HG03354 (cell line): ENCODE data around the gene SEH1L.
"Not testable (repeated sequence)": the region's sequence is repeated elsewhere in the genome, so short reads cannot be mapped to it uniquely, and the experiment has no call there.

ENCODE experiments used
- ATAC-seq: cut with Tn5 transposase; IDR thresholded peaks from one replicate; pipeline ENCODE4 v1.9.1; 2021; ENCODE audit warnings: mild to moderate bottlenecking; ENCODE audit not compliant: unreplicated experiment, poor library complexity, severe bottlenecking

SEH1L gene

DNA sequence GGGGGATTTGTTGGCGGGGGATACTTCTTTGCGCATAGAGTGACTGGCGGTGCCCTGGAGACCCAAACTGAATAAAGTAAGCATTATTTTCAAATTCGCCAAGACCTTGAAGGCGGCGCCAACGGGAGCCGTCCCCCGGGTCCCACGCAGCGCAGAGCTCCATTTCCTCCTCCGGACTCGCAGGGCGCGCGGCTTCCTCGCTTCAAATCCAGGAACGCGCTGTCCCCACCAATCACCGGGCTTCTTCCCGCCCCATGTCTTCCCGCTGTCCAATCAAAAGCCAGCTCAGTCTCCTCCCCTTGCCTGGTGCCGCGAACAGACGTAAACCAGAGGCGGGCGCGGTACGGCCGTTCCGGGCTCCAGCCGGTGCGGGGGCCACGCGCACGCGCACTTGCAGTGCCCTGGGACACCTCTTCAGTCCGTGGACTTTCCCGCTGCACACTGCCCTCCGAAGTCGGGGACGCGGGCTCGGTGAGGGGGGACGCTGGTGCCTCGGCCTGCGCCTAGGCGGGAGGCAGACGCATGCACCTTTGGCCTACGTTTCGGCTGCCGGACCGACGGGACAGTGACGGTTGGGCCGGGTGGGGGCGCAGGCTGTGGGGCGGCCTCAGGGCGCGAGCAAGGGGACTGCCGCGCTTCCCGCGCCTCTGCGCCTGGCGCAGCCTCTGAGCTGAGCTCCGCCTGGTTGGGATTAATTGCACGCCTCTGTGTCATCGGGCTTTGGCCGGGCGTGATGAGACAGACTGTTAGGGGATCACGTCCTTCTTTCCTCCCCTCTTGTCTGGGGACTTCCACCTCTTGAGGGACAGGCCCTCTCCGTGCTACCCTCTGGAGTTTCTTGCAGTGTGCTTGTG, 43.4 kb downstream of the SEH1L start, which contains the start of gene CEP192:
TSS of gene CEP192 (plus strand) at position 396 of the 854 bp plus-strand sequence. CDS start 8,063 bp downstream, outside the sequence.
- peak; percentile 87 for ATAC-seq

DNA sequence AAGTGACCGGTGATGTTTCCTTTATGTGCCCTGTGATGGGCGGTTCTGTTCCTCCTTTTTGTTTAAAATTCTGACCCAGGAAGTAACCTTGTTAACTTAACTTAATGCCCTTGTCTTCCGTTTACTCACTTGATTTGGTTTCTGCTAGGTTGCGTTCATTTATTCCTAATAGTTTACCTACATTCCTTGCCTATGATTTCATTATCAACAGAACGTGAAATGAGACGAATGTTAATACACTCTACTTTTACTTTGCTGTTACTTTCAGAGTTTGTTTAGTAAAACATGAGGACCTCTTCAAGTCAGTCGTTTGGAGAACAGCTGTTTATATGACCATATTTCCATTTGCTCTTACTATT, 44.0 kb downstream of the SEH1L start:
- no peak for ATAC-seq

DNA sequence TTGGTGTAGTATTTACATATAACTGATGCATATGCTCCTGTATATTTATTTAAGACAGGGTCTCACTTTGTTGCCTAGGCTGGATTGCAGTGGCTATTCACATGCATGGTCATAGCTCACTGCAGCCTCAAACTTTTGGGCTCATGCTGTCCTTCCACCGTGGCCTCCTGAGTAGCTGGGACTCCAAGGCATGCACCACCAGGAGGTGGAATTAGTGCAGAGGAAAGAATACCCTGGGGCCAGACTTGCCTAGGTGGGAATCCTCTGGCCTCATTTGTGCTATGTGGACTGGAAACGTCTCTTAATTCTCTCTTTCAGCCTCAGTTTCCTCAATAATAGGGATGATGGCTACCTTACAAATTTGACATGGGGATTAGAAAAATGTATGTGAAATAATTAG, 45.6 kb downstream of the SEH1L start:
- ATAC-seq = no peak

DNA sequence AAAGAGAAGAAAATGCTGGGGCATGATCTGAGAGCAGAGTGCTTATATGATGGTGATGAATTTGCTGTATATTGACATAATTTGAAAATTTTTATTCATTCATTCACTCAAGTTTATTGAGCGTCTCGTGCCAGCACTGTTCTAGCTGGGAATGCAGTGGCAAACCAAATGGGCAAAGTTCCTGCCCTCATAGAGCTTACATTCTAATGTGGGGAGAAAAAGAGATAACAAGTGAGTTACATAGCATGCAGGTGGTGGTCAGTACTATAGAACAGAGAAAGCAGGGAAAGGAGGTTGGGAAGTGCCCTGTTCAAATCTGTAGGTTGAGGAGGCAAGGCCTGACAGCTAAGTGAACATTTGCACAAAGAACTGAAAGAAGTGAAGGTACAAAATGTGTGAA, 47.6 kb downstream of the SEH1L start:
- no peak for ATAC-seq

DNA sequence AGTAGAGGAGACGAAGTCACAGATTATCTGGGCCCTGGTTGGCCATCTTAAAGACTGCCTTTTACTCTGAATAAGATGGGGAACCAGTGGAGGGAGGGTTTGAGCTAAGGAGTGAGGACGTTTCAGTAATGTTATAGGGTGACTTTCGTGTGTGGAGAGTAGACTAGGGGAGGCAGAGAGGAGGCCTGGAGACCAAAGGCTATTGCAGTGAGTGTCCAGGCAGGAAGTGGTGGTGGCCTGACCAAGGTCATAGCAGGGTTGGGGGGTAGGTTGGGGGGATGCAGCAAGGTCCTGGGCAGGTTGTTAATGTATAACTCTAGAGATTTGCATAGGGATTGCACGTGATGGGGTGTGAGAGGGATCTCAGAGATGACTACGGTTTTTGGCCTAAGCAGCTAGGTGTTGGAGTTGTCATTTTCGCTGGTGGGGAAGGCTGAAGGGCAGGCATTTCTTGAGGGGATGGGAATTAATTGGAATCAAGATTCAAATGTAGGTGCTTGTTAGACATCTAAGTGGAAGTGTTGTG, 48.2 kb downstream of the SEH1L start:
- no peak for ATAC-seq

DNA sequence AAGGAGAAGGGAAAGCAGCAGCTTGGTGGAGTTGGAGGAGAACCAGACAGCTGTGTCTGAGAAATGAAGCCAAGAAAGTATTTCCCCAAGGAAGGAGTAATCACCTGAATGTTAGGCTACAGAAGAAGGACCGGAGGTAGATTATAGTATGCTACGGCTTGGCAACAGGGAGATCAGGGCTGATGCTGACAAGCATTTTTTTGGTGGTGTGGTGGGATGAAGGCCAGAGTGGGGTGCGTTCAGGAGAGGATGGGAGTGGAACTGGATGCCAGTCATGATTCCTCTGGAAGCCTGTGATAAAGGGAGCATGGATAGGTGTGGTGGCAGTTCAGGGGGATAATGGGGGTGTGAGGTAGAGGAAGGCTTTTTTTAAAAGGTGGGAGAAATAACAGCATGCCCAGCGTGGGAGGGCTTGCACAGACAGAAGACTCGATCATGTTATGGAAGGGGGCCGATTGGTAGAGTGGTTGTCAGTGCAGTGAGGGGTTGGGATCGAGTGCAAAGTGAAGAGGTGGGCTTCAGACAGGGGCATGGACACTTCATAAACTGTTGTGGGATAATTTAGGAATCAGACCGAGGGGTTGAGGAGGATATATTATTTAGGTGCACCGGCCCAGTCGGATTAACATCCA, 49.0 kb downstream of the SEH1L start:
- ATAC-seq = no peak

DNA sequence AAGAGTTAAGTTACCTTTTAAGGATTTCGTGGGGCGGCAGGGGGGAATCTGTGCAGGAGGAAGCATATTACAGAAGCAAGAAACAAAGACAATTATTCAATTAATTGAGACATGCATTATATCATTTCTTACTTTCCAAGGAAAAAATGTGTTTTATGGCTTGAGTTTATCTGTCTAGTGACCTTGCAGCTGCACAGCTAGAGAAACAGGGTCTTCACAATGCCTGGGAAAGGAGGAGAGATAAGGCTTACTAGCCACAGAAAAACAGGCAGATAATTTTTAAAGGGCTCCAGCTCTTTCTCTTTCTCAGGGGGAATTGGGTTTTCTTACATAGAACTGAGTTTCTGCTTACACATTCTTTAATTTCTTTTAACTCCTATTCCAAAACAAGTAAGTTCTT, 49.5 kb downstream of the SEH1L start:
- not testable (repeated sequence) for ATAC-seq

DNA sequence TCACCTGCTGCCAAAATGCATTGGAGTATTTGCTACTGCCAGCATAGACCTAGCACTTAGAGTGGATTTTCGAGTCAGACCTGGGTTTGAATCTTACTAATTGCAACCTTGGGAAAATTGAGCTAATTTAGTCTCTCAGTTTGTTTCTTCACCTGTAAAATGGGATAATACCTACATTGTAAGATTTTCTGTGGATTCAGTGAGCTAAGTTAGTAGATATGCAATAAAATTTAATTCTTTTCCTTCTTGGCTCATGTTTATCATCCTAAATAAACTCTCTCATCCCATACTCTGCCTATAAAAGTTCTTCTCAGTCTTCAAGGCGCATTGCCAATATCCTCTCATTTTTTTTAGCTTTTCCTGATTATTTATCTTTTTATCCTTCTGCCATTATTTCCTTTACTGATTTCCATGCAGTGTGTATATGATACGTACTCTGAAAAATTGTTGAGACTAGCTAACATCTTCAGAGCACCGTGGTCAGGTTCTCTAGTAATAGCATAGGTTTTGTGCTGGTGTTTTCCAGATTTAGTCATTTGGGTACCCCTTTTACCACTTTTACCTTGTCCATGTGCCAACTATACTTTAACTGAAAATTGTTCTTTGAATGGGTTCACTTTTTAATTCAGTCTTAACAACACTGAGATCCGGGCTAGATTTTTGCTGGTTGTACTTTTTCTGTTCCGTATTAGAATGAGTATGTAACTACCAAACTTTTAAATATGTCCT, 50.7 kb downstream of the SEH1L start:
- peak; percentile 58 for ATAC-seq

DNA sequence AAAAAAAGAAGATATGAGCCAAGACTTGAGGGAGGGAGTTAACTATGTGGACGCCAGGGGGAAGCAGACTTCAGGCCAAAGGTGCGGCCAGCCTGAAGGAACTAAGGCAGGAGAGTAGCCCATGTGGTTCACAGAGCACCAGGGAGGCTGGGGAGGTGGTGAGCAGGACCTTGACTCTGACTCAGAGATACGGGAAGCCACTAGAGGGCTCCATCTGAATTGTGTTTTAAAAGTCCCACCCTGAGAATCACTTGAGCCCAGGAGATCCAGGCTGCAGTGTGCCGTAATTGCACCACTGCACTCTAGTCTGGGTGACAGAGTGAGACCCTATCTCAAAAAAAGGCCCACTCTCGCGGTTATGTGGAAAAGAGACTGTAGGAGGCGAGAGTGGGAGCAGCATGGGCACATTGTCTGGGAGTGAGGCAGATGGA, 55.7 kb downstream of the SEH1L start:
- peak; percentile 48 for ATAC-seq

DNA sequence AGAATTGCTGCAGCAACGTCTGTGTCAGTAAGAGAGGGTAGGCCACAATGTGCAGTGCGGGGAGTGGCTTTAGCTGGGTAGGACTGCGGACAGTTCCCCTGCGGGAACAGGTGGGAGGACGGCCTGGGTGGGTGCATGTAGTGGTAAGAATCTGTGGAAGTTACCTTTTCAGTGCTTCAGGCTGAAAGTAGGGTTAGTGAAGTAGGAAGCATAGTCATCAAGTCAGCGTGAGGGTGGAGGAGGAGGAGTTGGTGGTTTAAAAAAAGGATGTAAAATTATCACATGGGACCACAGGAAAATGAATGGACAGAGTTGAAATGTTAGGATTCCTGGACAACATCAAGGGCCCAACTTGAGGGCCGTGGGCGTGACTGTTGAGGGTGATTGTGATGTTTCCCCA, 56.6 kb downstream of the SEH1L start:
- ATAC-seq = no peak

DNA sequence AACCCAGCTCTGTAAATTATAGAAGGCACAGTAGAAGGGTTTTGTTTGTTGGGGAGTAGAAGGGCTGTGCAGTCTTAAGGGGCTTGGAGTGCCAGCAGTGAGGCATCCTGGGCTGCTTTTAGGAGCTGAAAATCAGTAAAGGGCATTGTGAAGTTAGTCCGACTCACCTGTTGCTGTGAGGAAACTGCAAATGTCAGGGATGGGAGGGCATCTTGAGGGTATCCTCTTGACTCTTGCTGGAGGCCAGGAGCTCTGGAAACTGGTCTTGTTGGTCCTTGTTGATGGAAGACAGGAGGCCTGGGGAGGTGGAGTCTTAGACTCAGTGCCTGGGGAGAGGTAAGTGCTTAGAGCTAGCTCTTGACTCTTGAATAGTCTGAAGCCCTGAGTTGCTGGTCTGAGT, 57.5 kb downstream of the SEH1L start:
- no peak for ATAC-seq

DNA sequence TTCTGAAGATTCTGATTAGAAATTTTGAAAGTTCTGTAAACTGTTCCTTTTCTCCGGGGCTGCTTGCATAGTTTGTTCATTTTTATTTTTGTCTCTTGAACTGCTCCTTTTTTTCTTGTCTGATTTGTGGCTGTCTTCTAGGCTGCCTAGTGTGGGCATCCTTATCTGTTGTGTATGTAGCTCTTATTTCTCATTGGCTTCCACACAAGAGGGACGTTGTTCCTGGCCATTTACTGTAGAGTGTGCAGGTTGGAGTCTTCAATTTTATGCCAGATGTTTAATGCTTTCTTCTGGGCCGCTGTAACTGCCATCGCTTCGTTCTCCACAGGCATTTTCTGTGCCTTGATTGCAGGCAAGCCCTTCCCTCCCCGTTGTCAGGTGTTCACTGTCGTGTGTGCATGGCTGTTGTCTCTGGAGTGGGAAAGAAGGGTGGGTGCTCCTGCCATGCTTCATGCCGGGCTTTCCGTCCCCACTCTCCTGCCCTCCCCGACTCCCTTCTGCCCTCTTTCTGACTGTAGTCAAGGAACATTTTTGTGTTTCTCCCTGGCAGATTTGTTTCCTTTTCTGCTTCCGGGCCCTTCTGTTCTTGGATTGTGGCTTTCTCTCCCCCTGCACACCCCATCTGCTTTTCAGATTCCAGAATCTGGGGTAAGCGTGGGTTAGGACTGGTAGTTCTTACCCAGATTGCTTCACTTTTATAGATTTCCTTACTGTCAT, 58.9 kb downstream of the SEH1L start:
- no peak for ATAC-seq

DNA sequence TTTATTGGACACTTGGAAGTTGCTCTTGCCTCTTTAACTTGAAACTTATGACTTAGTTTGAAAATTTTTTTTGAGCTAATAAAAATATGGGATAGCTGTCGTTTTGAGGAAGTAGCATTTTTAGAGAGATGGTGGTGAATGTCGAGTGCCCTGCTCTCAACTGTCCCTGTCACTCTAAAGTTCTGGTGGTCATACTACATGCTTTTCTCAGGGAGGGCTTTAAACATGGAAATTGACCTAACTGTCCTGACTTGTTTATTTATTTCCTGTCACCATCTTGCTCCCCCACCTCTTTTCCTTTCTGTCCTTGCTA, 59.4 kb downstream of the SEH1L start:
- no peak for ATAC-seq

DNA sequence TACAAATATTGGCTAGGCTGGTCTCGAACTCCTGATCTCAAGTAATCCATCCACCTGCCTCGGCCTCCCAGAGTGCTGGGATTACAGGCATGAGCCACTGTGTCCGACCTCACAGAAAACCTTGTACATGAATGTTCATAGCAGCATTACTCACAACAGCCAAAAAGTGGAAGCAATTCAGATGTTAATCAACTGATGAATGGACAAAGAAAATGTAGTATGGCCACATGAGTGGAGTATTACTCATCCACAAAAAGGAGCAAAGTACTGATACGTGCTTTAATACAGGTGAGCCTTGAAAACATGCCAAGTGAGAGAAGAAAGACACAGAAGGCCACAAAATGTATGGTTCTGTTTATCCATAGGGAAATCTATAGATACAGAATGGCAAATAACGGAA, 63.9 kb downstream of the SEH1L start:
- ATAC-seq = no peak

DNA sequence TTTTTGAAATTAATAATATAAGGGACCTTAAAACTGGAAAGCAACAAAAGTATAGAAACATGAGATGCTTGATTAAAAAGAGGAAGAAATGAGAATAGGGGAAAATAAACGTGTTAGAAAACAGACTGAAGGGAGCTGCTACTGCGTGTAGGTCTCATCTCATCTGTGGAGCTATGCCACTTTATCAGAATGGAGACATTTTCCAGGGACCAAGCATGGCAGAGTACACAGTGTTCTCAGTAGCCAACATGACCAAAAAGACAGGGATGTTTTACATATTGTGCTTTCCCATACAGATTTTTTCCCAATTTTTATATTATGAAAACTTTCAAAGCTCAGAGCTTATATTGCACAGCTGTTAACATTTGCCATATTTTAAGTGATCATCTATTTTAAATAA, 66.4 kb downstream of the SEH1L start:
- ATAC-seq = no peak

DNA sequence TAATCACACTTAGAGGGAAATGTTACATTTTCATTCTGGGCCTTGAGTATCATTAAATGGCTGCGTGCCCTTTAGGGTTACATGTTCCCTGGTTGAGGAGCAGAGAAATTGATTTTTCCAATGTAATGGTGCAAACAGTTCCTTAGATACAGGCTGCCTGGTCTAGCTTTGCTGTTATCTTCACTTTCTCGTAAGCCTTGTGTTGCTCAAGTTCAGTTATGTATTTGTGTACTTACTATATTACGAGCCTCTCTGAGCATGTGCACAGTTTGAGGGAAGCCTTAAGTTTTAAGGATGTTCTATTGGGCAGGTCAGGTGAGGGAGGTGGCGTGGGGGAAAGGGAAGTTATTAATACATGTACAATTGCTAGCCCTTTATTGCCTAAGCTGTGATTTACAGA, 67.0 kb downstream of the SEH1L start:
- ATAC-seq = no peak

DNA sequence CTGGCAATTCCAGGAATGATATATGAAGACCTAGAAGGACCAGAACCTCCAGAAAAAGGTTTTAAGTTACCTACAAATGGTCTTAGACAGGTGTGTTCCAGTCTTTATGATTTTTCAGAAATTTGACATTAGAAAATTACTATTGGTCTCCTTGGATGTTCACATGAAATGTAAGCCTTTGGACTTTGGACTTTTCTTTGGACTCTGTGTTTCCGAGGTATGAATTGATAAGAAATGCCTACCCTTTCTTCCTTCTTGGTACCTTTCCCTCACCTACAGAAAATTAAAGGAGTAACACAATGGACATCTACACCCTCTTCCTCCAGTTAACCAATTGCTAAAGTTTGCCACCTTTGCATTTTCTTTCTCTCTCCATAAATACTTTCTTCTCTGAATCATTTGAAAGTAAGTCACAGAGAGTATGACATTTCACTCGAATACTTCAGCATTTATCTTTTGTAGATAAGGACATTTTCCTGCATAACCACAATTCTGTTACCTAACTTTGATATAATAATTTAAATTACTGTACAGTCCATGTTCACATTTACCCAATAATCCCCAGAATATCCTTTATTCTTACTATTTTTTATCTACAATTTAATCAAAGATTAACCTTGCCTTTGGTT, 69.5 kb downstream of the SEH1L start:
- no peak for ATAC-seq

DNA sequence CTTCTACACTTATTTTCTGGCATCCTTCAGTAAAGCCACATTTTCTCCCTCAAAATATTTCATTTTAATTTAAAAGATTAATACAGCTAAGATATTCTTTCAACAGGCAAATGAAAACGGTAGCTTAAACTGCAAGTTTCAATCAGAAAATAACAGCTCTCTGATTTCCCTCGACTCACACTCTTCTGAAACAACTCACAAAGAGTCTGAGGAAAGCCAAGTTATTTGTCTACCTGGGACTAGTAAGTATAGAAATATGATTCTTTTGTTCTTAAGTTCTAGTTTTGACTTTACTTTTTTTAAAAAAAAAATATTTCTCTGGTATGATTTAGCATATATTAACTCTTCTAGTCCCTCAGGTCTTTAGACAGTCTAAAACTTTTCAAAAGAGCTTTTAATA, 70.6 kb downstream of the SEH1L start:
- no peak for ATAC-seq

DNA sequence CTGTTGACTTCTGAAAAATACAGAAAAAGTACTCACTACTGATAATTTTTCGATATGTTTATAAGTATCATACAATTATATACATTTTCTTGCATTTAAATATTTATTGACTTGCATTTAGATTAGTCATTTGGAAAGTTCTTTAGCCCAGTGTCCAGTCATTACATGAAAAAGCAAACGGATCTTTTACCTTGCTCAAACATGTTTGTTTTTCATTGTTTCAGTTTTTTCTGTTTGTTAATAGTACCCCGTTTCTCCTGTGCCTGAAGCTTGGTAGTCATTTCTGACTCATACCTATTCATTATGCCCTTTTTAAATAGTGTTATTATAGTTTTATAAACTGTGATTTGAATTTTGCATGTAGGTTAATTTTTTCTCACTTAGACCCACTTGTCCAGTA, 71.5 kb downstream of the SEH1L start:
- peak; percentile 61 for ATAC-seq

DNA sequence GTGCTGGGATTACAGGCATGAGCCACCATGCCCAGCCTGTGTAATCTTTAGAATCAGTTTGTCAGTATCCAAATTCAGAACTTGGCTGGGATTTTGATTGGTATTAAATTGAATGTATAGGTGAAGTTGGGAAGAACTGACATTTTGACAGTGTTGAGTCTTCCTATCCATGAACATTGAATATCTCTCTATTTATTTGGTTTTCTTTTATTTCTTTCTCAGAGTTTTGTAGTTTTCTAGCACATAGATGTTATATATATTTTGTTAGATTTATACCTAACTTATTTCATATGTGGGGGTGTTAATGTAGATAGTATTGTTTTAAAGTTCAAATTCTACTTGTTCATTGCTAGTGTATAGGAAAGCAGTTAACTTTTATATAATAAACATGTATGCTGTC, 74.8 kb downstream of the SEH1L start:
- ATAC-seq = no peak
